Stimulated activated CD4-positive, alpha-beta T cell treated with anti-CD3 and anti-CD28 coated beads, Interleukin-4, amount 100 ng/mL, for 24 hours (primary cell): ENCODE data around the gene PTBP1.

Source experiments
- DNase-seq: peaks from one replicate; pipeline ENCODE4 v3.0.0-alpha.2; 2020

The PTBP1 gene

GRCh38 chr19:772730-773436 is 24.4 kb upstream of the PTBP1 start:
- DNase-seq, result no peak

GRCh38 chr19:776549-776948 is 20.7 kb upstream of the PTBP1 start:
- no peak for DNase-seq

DNA sequence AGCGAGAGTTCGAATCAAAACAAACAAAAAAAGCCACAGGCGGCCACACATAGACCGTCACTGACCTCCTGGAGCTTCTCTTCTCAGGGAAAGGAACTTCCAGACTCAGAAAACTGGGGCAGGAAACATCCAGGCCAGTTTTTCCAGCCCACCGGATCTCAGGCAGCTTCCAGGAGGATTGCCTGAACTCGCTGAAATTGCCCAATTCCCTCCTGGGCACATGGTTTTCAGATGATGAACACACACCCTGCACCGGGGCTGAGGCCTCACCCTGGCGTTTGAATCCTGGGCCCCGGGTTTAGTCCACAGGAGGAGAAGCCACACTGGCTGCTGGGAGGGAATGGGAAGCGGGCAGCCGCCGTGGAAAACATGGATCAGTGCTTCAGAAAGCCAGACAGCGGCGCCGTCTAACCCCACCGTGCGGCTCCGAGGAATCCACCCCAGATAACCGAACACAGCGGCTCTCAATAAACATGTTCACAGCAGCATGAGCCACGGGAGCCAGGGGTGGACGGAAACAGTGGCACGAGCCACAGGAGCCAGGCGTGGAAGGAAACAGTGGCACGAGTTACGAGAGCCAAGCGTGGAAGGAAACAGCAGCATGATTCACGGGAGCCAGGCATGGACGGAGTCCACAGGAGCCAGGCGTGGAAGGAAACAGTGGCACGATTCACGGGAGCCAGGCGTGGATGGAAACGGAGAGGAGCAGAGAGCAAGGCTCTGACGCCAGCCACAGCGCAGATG is 18.2 kb upstream of the PTBP1 start:
- no peak for DNase-seq

DNA sequence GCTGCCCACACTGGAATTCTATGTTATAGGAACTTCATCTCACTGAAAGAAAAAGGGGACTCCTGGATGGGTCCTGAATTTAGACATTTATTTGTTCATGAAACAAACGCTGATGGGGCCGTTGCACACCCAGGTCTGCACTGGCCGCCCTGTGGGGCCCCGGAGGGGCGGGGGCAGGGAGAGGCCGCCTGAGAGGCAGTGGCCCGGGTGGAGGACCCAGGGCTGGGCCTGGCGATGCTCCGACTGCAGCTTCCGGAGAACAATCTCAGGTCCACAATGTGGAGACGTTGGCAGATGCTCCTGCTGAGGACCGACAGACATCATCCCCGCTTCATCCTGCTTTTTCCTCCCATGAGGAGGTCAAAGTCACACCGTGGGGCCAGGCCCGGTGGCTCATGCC is 16.3 kb upstream of the PTBP1 start:
- DNase-seq, result no peak

DNA sequence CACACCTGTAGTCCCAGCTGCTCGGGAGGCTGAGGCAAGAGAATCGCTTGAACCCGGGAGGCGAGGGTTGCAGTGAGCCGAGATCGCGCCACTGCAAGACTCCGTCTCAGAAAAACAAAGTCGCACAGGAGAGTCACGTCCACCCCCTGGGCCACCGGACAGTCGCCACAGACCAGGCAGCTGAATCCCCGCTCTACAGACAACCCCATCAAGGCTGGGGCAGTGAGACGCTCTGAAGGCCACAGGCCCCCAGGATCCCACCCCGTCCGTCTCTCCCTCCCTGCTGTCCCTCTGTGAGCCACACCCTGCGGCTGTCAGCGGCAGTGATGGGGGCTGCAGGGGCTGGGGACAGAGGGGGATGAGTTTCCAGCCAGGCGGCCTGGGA is 15.5 kb upstream of the PTBP1 start:
- DNase-seq, result no peak

DNA sequence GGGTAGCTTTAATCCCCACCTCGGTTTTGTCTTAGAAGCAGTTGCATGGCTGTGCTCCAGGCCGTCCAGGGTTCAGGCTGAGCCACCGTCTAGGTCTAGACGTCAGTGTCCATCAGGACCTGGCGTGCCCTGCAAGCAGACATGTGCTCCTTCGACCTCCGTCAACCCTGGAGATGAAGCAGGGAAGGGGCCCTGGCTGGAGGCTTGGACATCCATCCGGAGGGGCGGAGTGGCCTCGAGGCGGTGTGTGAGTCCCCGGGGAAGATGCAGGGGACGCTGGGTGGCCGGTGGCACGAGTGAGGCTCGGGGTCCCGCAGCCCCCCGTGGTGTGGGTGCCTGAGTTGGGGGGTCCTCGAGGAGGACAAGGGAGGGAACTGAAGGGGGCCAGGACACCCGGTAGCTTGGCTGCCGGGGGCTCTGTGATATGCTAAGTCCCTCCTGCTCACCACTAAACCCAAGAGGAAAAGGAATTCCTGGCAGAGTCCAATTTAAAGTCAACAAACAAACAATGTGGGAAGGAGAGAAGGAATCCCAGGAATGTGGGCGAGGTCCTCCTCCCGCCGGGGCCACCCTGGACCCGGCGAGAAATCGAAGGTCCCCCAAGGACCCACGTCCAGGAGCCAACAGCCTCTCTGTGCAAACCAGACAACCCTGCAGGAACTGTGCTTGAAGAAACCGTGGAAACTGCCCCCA is 14.9 kb upstream of the PTBP1 start:
- no peak for DNase-seq

GRCh38 chr19:782878-783668 is 14.2 kb upstream of the PTBP1 start:
- no peak for DNase-seq

- no peak for DNase-seq
Observed at GRCh38 chr19:784541-784940, 12.7 kb upstream of the PTBP1 start.

- no peak for DNase-seq
Observed at GRCh38 chr19:787536-787935, 9.7 kb upstream of the PTBP1 start.

DNA sequence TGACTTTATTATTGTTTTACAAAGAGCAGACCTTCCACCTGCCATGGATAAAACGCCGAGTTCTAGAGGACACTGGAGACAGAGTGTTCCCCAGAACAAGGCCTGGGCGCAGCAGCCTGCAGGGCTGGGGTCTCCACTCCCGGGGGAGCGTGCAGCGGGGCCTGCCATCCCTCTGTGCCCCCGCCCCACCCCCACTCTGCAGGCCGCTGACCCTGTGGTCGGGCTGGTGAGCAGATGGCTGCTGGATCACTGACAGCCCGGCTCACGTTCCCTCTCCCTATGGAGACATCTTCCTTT is 8.6 kb upstream of the PTBP1 start:
- no peak for DNase-seq

- no peak for DNase-seq
Observed at GRCh38 chr19:788983-789700, 8.1 kb upstream of the PTBP1 start.

- no peak for DNase-seq
Observed at GRCh38 chr19:789701-790060, 7.6 kb upstream of the PTBP1 start.

DNA sequence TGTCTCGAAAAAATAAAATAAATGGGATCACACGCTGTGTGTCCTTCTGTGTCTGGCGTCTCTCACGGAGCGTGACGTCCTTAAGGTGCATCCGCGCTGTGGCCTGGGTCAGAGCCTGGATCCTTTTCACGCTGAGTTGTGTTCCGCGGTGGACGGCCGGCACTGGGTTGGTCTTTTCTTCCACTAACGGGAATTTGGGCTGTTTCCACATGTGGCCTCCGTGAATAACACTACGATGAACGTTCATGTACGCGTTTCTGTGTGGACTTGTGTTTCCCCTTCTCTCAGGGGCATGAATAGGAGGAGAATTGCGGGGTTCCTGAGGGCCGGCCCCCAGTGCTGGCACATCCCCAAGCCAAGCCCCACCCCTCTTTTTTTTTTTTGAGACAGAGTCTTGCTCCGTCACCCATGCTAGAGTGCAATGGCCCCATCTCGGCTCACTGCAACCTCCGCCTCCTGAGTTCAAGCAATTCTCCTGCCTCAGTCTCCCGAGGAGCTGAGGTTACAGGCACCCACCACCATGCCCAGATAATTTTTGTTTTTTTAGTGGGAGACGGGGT is 6.2 kb upstream of the PTBP1 start:
- no peak for DNase-seq

- DNase-seq, result no peak
Observed at GRCh38 chr19:791567-792305, 5.5 kb upstream of the PTBP1 start.

DNA sequence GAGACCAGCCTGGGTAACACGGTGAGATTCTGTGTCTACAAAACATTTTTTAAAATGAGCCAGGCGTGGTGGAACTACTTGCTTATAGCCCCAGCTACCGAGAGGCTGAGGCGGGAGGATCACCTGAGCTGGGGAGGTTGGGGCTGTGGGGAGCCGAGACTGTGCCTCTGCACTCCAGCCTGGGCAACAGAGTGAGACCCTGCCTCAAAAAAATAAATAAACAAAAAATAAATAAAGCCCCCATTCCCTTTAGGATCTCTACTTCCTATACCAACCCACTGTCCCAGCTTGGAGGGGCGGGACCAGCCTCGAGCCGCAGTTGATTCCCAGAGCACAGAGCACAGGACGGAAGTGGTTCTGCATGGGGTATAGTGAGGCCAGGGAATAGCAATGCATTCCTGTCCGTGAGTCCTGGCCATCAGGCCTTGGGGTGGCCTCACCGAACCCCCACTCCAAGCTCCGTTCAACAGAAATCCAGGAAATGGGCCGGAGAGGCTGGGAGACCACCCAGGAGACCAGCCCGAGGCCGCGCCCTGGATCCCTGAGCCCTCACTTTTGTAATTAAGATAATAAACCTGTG is 4.9 kb upstream of the PTBP1 start:
- DNase-seq, result no peak

DNA sequence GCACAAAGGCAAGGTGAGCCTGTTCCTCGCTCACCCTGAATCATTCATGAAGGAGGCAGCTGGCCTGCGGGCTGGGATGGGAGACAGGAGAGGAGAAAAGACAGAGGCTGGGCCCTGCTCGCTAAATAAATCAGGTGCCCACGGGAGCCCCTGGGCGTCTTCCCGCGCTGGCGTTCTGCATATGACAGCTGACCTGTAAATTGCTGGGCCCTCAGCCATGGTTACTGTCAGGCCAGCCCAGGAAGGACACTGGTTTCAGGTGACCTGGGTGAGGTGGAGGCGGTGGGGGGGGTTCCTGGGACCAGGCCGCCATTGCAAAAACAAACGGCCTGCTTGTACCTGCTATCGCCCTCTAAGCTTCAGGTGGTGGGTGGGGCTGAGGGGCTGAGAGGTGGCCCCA is 3.4 kb upstream of the PTBP1 start:
- no peak for DNase-seq

- DNase-seq, result no peak
Observed at GRCh38 chr19:795073-795611, 2.1 kb upstream of the PTBP1 start.

GRCh38 chr19:795691-796581 is 1.3 kb upstream of the PTBP1 start:
- DNase-seq, result peak; percentile 3

DNA sequence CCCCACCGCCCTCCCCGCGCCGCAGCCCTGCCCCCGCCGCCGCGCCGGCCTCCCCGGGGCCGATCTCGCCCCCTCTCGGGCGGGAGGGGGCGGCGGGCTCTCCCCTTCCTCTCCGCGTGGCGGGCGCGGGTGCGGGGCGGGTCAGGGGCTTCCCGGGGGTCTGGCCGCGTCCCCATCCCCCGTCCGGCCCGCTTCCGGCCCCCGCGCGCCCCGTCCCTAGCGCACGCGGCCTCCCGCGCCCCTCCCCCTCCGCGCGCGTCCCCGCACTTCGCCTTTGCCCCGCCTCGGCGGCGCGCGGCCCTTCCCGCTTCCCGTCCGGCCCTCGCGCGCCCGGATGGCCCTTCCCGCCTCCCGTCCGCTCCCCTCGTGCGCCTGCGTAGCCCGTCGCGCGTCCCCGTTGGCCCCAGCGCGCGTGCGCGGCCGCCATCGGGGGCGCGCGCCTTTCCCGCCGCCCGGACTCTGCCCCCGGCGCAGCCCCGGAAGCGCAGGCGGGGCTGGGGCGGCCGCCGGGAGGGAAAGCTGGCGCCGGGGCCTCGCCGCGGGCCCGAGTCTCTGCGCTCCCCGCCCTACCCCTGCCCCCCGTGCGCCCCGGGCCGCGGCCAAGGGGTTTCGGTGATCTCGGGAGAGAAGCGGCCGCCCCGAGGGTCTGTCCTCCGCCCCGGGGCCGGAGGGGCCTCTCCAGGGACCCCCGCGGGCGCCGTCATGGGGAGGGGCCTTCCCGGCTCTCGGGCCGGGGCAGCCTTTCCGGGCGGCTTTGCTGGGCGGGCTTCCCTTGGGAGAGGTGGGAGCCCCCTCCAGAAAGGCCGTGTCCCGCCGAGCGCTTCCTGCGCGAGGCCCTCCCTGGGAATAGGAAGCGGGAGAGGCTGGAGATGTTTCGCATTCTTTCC is 519 bp downstream of the PTBP1 start:
- peak; percentile 87 for DNase-seq
